Measurements from ENCODE around the gene SMARCA5.

SMARCA5 gene

GRCh38 chr4:143513314-143514168 is at the start of gene SMARCA5:
TSS of gene SMARCA5 (plus strand) at chr4:143513702. CDS start at chr4:143513925, 223 bp downstream.
- Histone ChIP-seq H3K27ac (ENCODE audit: low read depth, low read length) (peak within 1 kb of the TSS; percentile 99), H3K36me3 (ENCODE audit: control insufficient read depth, insufficient read depth, low read length) (peaks cover 28% of the 10 kb centered on the region), H3K9me3 (ENCODE audit: control insufficient read depth, insufficient read depth, low read length) (no peaks in the 10 kb centered on the region), H3K27me3 (ENCODE audit: control insufficient read depth, insufficient read depth, low read length) (no peaks in the 10 kb centered on the region), H3K4me3 (ENCODE audit: low read depth, low read length) (peak within 1 kb of the TSS; percentile 95), H3K9ac (ENCODE audit: low read depth, low read length) (peak within 1 kb of the TSS; percentile 95), H3K4me1 (ENCODE audit: control insufficient read depth, insufficient read depth, low read length) (peaks cover 18% of the 10 kb centered on the region)

DNA sequence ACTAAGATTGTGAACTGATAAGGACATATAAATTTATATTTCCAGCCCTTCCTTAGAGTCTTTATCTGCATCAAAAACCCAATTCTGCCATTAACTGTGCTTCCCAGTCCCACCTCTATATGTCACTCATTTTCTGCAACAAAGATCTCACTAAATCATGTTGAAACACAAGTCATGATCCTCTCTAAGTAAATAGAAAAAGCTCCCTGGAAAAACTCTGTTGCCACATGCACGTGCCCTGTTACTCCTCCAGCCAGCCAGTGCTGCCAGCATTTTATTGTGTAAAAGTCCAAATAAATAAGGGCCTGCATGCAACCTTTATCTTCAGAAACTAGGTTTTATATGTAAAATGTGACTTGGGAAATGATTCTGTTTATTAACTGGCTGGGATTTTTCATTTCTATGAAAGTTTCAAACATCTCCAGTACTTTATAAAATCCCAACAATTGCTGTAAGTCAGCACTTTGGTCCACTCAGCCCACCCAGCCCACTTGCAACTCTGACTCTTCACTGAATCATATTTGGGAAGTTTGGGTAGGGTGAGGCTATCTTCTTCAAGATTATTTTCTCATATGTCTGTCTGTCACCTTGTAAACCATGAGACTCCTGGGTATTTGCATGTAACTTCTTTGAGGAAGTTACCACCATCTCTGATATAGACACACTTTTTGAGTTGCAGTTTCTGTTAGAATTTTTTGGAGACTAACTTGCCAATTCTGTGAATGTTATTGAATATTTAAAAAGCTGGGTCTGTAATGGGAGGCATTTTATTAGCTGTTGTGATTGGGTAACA is 40.0 kb upstream of the SMARCA5 start:
- H3K36me3 ChIP-seq (ENCODE audit: control insufficient read depth, insufficient read depth, low read length) = peaks cover 17% of the 10 kb centered on the region
- no peak overlapping the region for H3K4me3 ChIP-seq (ENCODE audit: low read depth, low read length)
- H3K27ac ChIP-seq (ENCODE audit: low read depth, low read length) = no peak overlapping the region
- H3K27me3 ChIP-seq (ENCODE audit: control insufficient read depth, insufficient read depth, low read length) = no peaks in the 10 kb centered on the region
- no peaks in the 10 kb centered on the region for H3K4me1 ChIP-seq (ENCODE audit: control insufficient read depth, insufficient read depth, low read length)
- H3K9ac ChIP-seq (ENCODE audit: low read depth, low read length) = no peak overlapping the region
- H3K9me3 ChIP-seq (ENCODE audit: control insufficient read depth, insufficient read depth, low read length) = no peaks in the 10 kb centered on the region

- H3K27me3 ChIP-seq (ENCODE audit: control insufficient read depth, insufficient read depth, low read length) = no peaks in the 10 kb centered on the region
- H3K9ac ChIP-seq (ENCODE audit: low read depth, low read length) = no peak overlapping the region
- H3K27ac ChIP-seq (ENCODE audit: low read depth, low read length) = no peak overlapping the region
- no peaks in the 10 kb centered on the region for H3K9me3 ChIP-seq (ENCODE audit: control insufficient read depth, insufficient read depth, low read length)
- no peaks in the 10 kb centered on the region for H3K36me3 ChIP-seq (ENCODE audit: control insufficient read depth, insufficient read depth, low read length)
- no peak overlapping the region for H3K4me3 ChIP-seq (ENCODE audit: low read depth, low read length)
- H3K4me1 ChIP-seq (ENCODE audit: control insufficient read depth, insufficient read depth, low read length) = no peaks in the 10 kb centered on the region
Observed at GRCh38 chr4:143477487-143477886, 36.0 kb upstream of the SMARCA5 start.

- no peak overlapping the region for H3K9ac ChIP-seq (ENCODE audit: low read depth, low read length)
Observed at GRCh38 chr4:143481361-143481760, 32.1 kb upstream of the SMARCA5 start.

GRCh38 chr4:143482840-143483239 is 30.7 kb upstream of the SMARCA5 start:
- Histone ChIP-seq H3K4me3 (ENCODE audit: low read depth, low read length) (no peak overlapping the region), H3K27me3 (ENCODE audit: control insufficient read depth, insufficient read depth, low read length) (no peaks in the 10 kb centered on the region), H3K27ac (ENCODE audit: low read depth, low read length) (no peak overlapping the region), H3K9me3 (ENCODE audit: control insufficient read depth, insufficient read depth, low read length) (no peaks in the 10 kb centered on the region), H3K36me3 (ENCODE audit: control insufficient read depth, insufficient read depth, low read length) (no peaks in the 10 kb centered on the region), H3K9ac (ENCODE audit: low read depth, low read length) (no peak overlapping the region), H3K4me1 (ENCODE audit: control insufficient read depth, insufficient read depth, low read length) (no peaks in the 10 kb centered on the region)

More at GRCh38 chr4:143481361-143481760, 32.1 kb upstream of the SMARCA5 start:
- Histone ChIP-seq H3K9me3 (ENCODE audit: control insufficient read depth, insufficient read depth, low read length) (no peaks in the 10 kb centered on the region), H3K27ac (ENCODE audit: low read depth, low read length) (no peak overlapping the region), H3K4me1 (ENCODE audit: control insufficient read depth, insufficient read depth, low read length) (no peaks in the 10 kb centered on the region), H3K36me3 (ENCODE audit: control insufficient read depth, insufficient read depth, low read length) (no peaks in the 10 kb centered on the region), H3K4me3 (ENCODE audit: low read depth, low read length) (no peak overlapping the region), H3K27me3 (ENCODE audit: control insufficient read depth, insufficient read depth, low read length) (no peaks in the 10 kb centered on the region)

DNA sequence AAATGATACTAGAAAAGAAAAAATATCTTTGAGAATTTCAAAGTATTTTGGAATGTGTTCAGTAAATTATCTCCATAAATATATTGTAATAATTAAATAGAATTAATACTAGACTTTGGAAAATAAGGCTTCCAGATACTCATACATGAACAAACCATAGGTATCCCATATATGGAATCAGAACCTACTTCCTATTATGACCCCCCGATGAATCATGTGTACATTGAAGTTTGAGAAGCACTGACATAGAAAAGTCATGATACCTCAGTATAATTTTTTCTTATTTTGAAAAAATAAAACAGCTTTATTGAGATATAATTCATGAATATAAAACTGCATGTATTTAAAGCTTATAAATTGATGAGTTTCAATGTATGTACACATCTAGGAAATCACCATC is 27.2 kb upstream of the SMARCA5 start:
- no peak overlapping the region for H3K4me3 ChIP-seq (ENCODE audit: low read depth, low read length)
- H3K4me1 ChIP-seq (ENCODE audit: control insufficient read depth, insufficient read depth, low read length) = no peaks in the 10 kb centered on the region
- H3K9me3 ChIP-seq (ENCODE audit: control insufficient read depth, insufficient read depth, low read length) = no peaks in the 10 kb centered on the region
- H3K36me3 ChIP-seq (ENCODE audit: control insufficient read depth, insufficient read depth, low read length) = no peaks in the 10 kb centered on the region
- H3K9ac ChIP-seq (ENCODE audit: low read depth, low read length) = no peak overlapping the region
- H3K27ac ChIP-seq (ENCODE audit: low read depth, low read length) = no peak overlapping the region
- no peaks in the 10 kb centered on the region for H3K27me3 ChIP-seq (ENCODE audit: control insufficient read depth, insufficient read depth, low read length)

DNA sequence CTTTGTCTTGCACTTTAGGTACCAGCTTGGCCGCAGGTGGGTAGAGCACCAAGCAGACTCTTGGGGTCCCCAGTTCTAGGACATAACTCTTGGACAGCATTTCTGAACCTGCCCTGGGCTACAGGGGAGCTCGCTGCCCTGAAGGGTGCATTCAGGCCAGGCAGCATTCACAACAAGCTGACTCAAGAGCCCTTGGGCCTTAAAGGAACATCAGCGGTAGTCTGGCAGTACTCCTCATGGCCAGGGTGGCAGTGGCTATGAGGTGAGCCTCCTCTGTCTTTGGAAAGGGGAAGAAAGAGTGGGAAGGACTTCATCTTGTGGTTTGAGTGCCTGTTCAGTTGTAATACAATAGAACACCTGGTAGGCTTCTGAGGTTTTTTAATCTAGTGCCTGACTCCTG is 24.8 kb upstream of the SMARCA5 start:
- H3K4me3 ChIP-seq (ENCODE audit: low read depth, low read length) = no peak overlapping the region
- H3K36me3 ChIP-seq (ENCODE audit: control insufficient read depth, insufficient read depth, low read length) = no peaks in the 10 kb centered on the region
- no peaks in the 10 kb centered on the region for H3K9me3 ChIP-seq (ENCODE audit: control insufficient read depth, insufficient read depth, low read length)
- H3K27ac ChIP-seq (ENCODE audit: low read depth, low read length) = no peak overlapping the region
- H3K27me3 ChIP-seq (ENCODE audit: control insufficient read depth, insufficient read depth, low read length) = no peaks in the 10 kb centered on the region
- H3K4me1 ChIP-seq (ENCODE audit: control insufficient read depth, insufficient read depth, low read length) = no peaks in the 10 kb centered on the region
- H3K9ac ChIP-seq (ENCODE audit: low read depth, low read length) = no peak overlapping the region

GRCh38 chr4:143489106-143489505 is 24.4 kb upstream of the SMARCA5 start:
- no peaks in the 10 kb centered on the region for H3K36me3 ChIP-seq (ENCODE audit: control insufficient read depth, insufficient read depth, low read length)
- H3K27me3 ChIP-seq (ENCODE audit: control insufficient read depth, insufficient read depth, low read length) = no peaks in the 10 kb centered on the region
- H3K9ac ChIP-seq (ENCODE audit: low read depth, low read length) = no peak overlapping the region
- H3K4me1 ChIP-seq (ENCODE audit: control insufficient read depth, insufficient read depth, low read length) = no peaks in the 10 kb centered on the region
- H3K27ac ChIP-seq (ENCODE audit: low read depth, low read length) = no peak overlapping the region
- H3K9me3 ChIP-seq (ENCODE audit: control insufficient read depth, insufficient read depth, low read length) = no peaks in the 10 kb centered on the region
- H3K4me3 ChIP-seq (ENCODE audit: low read depth, low read length) = no peak overlapping the region

DNA sequence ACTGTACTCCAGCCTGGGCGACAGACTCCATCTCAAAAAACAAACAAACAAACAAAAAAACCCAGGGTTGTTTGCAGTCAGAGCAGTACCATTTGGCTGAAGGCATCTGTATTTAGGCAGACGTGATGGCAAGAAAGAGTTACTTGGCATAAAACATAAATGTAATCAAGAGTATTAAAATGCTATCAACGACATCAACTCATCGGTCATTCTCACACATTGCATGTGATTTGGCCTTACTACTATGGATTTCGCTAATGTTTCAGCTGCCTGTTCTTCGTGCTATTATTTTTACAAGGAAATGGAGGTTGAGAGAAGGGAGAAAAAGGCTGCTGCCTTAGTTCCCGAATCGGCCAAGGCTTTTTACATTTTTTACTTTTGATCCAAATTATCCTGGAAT is 15.5 kb upstream of the SMARCA5 start:
- no peak overlapping the region for H3K9ac ChIP-seq (ENCODE audit: low read depth, low read length)
- H3K9me3 ChIP-seq (ENCODE audit: control insufficient read depth, insufficient read depth, low read length) = no peaks in the 10 kb centered on the region
- no peak overlapping the region for H3K27ac ChIP-seq (ENCODE audit: low read depth, low read length)
- H3K27me3 ChIP-seq (ENCODE audit: control insufficient read depth, insufficient read depth, low read length) = no peaks in the 10 kb centered on the region
- H3K4me3 ChIP-seq (ENCODE audit: low read depth, low read length) = no peak overlapping the region
- H3K36me3 ChIP-seq (ENCODE audit: control insufficient read depth, insufficient read depth, low read length) = no peaks in the 10 kb centered on the region
- no peaks in the 10 kb centered on the region for H3K4me1 ChIP-seq (ENCODE audit: control insufficient read depth, insufficient read depth, low read length)

GRCh38 chr4:143502231-143502630 is 11.3 kb upstream of the SMARCA5 start:
- H3K27me3 ChIP-seq (ENCODE audit: control insufficient read depth, insufficient read depth, low read length) = no peaks in the 10 kb centered on the region
- no peak overlapping the region for H3K27ac ChIP-seq (ENCODE audit: low read depth, low read length)
- H3K4me1 ChIP-seq (ENCODE audit: control insufficient read depth, insufficient read depth, low read length) = no peaks in the 10 kb centered on the region
- no peaks in the 10 kb centered on the region for H3K9me3 ChIP-seq (ENCODE audit: control insufficient read depth, insufficient read depth, low read length)
- H3K4me3 ChIP-seq (ENCODE audit: low read depth, low read length) = no peak overlapping the region
- H3K9ac ChIP-seq (ENCODE audit: low read depth, low read length) = no peak overlapping the region
- H3K36me3 ChIP-seq (ENCODE audit: control insufficient read depth, insufficient read depth, low read length) = no peaks in the 10 kb centered on the region

- Histone ChIP-seq H3K4me1 (ENCODE audit: control insufficient read depth, insufficient read depth, low read length) (no peaks in the 10 kb centered on the region), H3K27me3 (ENCODE audit: control insufficient read depth, insufficient read depth, low read length) (no peaks in the 10 kb centered on the region), H3K36me3 (ENCODE audit: control insufficient read depth, insufficient read depth, low read length) (no peaks in the 10 kb centered on the region), H3K9me3 (ENCODE audit: control insufficient read depth, insufficient read depth, low read length) (no peaks in the 10 kb centered on the region), H3K4me3 (ENCODE audit: low read depth, low read length) (no peak overlapping the region), H3K27ac (ENCODE audit: low read depth, low read length) (no peak overlapping the region), H3K9ac (ENCODE audit: low read depth, low read length) (no peak overlapping the region)
Observed at GRCh38 chr4:143506031-143506430, 7.5 kb upstream of the SMARCA5 start.
